Spleen (tissue), 11 donors: ENCODE results near the gene SIK1. TPM values are rescaled to one million over a fixed set of nuclear protein-coding genes. Genes with fewer than 3 reads are reported as not detected.
A peak's percentile ranks its signal among the peaks of the same experiment; 100 is the strongest.

ENCODE experiments used
- DNase-seq: peaks from one replicate; pipeline ENCODE4 v3.0.0-alpha.2; 2020
- H3K27ac ChIP-seq, 8 donors: fragments of 200-600 bp; sonication (generic) in 7 of 8; 1 replicate in 4 of 8; 2 replicates in 4 of 8; pipeline versions ENCODE4 v1.5.0 to v1.8.0; 2016 to 2021; ENCODE audit warnings: inconsistent platforms in 4 of 8, mild to moderate bottlenecking in 4 of 8, moderate library complexity in 1 of 8
- H3K27me3 ChIP-seq, 7 donors: fragments of 200-600 bp; sonication (generic) in 6 of 7; replicated peaks in 1 of 7; 1 replicate in 4 of 7; 2 replicates in 3 of 7; pipeline versions ENCODE4 v1.5.0 to v1.8.0; 2016 to 2021; ENCODE audit warnings: inconsistent platforms in 3 of 7, mild to moderate bottlenecking in 1 of 7
- H3K36me3 ChIP-seq, 6 donors: fragments of 200-600 bp; sonication (generic) in 5 of 6; 1 replicate in 4 of 6; 2 replicates in 2 of 6; pipeline versions ENCODE4 v1.5.0 to v1.8.0; 2016 to 2021; ENCODE audit warnings: inconsistent platforms in 2 of 6
- H3K4me1 ChIP-seq, 6 donors: fragments of 200-600 bp; sonication (generic) in 5 of 6; 1 replicate in 3 of 6; 2 replicates in 3 of 6; pipeline versions ENCODE4 v1.5.0 to v1.8.0; 2016 to 2021; ENCODE audit warnings: inconsistent platforms in 3 of 6
- H3K4me3 ChIP-seq, 8 donors: fragments of 200-600 bp; sonication (generic) in 7 of 8; 1 replicate in 4 of 8; 2 replicates in 4 of 8; pipeline versions ENCODE4 v1.5.0 to v1.8.0; 2016 to 2021; ENCODE audit warnings: inconsistent platforms in 4 of 8, mild to moderate bottlenecking in 4 of 8, moderate library complexity in 2 of 8
- H3K9me3 ChIP-seq, 8 donors: fragments of 200-600 bp; sonication (generic) in 7 of 8; 1 replicate in 4 of 8; 2 replicates in 4 of 8; pipeline versions ENCODE4 v1.5.0 to v1.8.0; 2016 to 2021; ENCODE audit warnings: inconsistent platforms in 4 of 8
- CTCF ChIP-seq, 11 experiments: fragments of 200-600 bp in 7 of 11; fragments of 450-650 bp in 4 of 11; sonication (generic) in 4 of 11; IDR thresholded peaks in 8 of 11; conservative IDR thresholded peaks in 3 of 11; 1 replicate in 7 of 11; 2 replicates in 4 of 11; pipeline versions ENCODE4 v1.4.0 to v1.8.0; 2016 to 2021; ENCODE audit warnings: antibody characterized with exemption in 11 of 11, inconsistent platforms in 4 of 11, mild to moderate bottlenecking in 1 of 11
- POLR2A ChIP-seq, 3 donors: fragments of 450-650 bp; IDR thresholded peaks; one replicate each; pipeline ENCODE4 v1.5.1; 2017; ENCODE audit warnings: antibody characterized with exemption in 3 of 3, mild to moderate bottlenecking in 1 of 3
- POLR2AphosphoS5 ChIP-seq, 3 donors: sonication (generic); formaldehyde crosslinking; IDR thresholded peaks; one replicate each; pipeline ENCODE4 v1.5.1; 2017; ENCODE audit warnings: antibody characterized with exemption in 3 of 3
- WGBS, 5 donors: extraction: QIAGEN DNeasy Blood & Tissue Kit in 3 of 5; methylation state at CpG; one replicate each; pipeline versions ENCODE4 v1.1.5 to v1.1.7; 2013 to 2018; 5-methylcytosine and 5-hydroxymethylcytosine counted together
- intact Hi-C: fragments of 100-400 bp; cut with DNase I; formaldehyde crosslinking; loops from one replicate; pipeline ENCODE4 v1.15.0; 2023; ENCODE audit warnings: low total_unique reads
- polyA plus RNA-seq, 3 donors: library from polyadenylated mRNA; stranded (reverse); fragments of 200-250 nt; gene quantifications; one replicate each; pipeline ENCODE4 v1.2.1, GENCODE V29; 2013
- total RNA-seq, 7 donors: library from RNA; depleted of rRNA in 3 of 7; stranded (reverse); fragments of >200 nt in 3 of 7; fragmentation: NEBNext Ultra II Directional in 4 of 7; extraction: Animal tissue kit (Norgen Biotek cat#: 25700) in 4 of 7; gene quantifications; one replicate each; pipeline versions ENCODE4 v1.1.0 to v1.2.1, GENCODE V29; 2016 to 2021
- donor health status: healthy with polysubstance abuse.
- donor health status: DM: no; HTN: no; CAD: no; lungs with moderate emphysema.
- donor health status: DM: no; HTN: no; CAD: no.
- donor health status: Bipolar disorder and iron deficiency.
- donor health status: healthy.
- donor health status: DM: no; HTN: no; CAD: no.
- donor health status: DM: yes; HTN: yes; CAD: no.

SIK1 gene
- total and polyA plus RNA-seq, 10 donors, result 0.48 to 43.9 (median 12.2) TPM

- no peak for TF ChIP-seq CTCF (IDR thresholded peaks at IDR 0.05 in 8 of 11, conservative IDR thresholded peaks at IDR 0.05 in 3 of 11)
- no peak for TF ChIP-seq POLR2A (IDR thresholded peaks at IDR 0.05)
- TF ChIP-seq POLR2AphosphoS5 (IDR thresholded peaks at IDR 0.05), result no peak
- no peak for DNase-seq
- no peak overlapping the region for H3K27ac ChIP-seq
- intact Hi-C loops, result no loop called here
- peaks cover 18 to 58% (median 35%) of the 10 kb centered on the region in 6 donors for H3K4me1 ChIP-seq
- H3K27me3 ChIP-seq, result no peaks in the 10 kb centered on the region
- no peaks in the 10 kb centered on the region for H3K9me3 ChIP-seq
- H3K36me3 ChIP-seq, result no peaks in the 10 kb centered on the region
- WGBS, 5 donors, result 91 to 96% (median 94%) methylated on average over 6 of the region's 6 CpGs
- H3K4me3 ChIP-seq, result no peak overlapping the region
Observed at GRCh38 chr21:43368685-43369084, 58.2 kb downstream of the SIK1 start.

DNA sequence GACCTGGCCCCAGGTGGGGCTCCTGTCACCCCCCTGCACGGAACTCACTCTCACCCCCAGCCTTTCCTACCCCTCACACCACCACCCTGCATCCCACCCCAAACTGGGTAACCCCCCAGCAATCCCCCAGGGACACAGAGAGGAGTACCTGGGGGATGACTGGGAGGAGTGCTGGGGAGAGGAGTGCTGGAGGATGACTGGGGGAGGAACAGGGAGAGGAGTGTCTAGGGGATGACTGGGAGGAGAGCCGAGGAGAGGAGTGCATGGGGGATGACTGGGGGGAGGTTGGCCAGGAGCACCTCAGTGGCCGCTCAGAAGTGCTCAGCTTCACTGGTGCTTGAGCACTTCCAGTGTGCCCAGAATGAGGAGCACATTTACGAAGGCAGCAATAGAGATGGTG, 59.1 kb downstream of the SIK1 start:
- Histone ChIP-seq H3K9me3 (no peaks in the 10 kb centered on the region), H3K27ac (peak overlapping the region in 4 of 8 donors; percentile 35 to 89 (median 48)), H3K36me3 (no peaks in the 10 kb centered on the region), H3K27me3 (no peaks in the 10 kb centered on the region), H3K4me3 (no peak overlapping the region), H3K4me1 (peaks cover 18 to 66% (median 43%) of the 10 kb centered on the region in 6 donors)
- intact Hi-C loops, result no loop called here
- TF ChIP-seq POLR2AphosphoS5 (IDR thresholded peaks at IDR 0.05) (no peak), POLR2A (IDR thresholded peaks at IDR 0.05) (no peak), CTCF (IDR thresholded peaks at IDR 0.05 in 8 of 11, conservative IDR thresholded peaks at IDR 0.05 in 3 of 11) (no peak)
- WGBS, 5 donors, result 69 to 86% (median 80%) methylated on average over 4 of the region's 4 CpGs
- DNase-seq, result no peak

- WGBS, 5 donors, result 67 to 76% (median 69%) methylated on average over 10 to 16 of the region's 16 CpGs
- Histone ChIP-seq H3K4me1 (peaks cover 18 to 72% (median 49%) of the 10 kb centered on the region in 6 donors), H3K27me3 (peaks cover 0 to 3% (median 0%) of the 10 kb centered on the region in 7 donors), H3K4me3 (no peak overlapping the region), H3K27ac (peak overlapping the region in 5 of 8 donors; percentile 13 to 89 (median 48)), H3K9me3 (no peaks in the 10 kb centered on the region), H3K36me3 (no peaks in the 10 kb centered on the region)
- peak; percentile 51 to 68 (median 63) for TF ChIP-seq POLR2AphosphoS5 (IDR thresholded peaks at IDR 0.05)
- TF ChIP-seq POLR2A (IDR thresholded peaks at IDR 0.05), result no peak
- intact Hi-C loops, result no loop called here
- no peak for DNase-seq
Observed at GRCh38 chr21:43367296-43367695, 59.6 kb downstream of the SIK1 start.

DNA sequence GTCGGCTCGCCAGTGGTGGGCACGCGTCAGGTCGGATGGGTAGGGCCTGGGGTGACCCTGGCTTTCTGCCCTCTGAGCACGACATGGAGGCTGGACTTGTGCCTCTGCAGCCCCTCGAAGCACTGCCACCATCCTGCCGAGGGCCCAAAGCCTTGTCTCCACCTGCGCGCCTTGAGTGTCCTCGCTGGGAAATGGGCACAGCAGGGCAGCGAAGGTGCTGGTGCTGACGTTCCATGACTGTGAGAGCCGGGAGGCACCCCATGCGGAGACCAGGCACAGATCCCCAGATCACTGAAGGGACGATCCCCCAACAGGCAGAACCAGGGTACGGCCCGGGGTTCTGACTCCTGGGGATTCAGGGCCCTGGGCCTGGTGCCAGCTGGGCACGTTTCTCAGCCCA, 60.3 kb downstream of the SIK1 start:
- intact Hi-C loops, result no loop called here
- DNase-seq, result no peak
- no peak for TF ChIP-seq POLR2AphosphoS5 (IDR thresholded peaks at IDR 0.05)
- TF ChIP-seq CTCF (IDR thresholded peaks at IDR 0.05 in 8 of 11, conservative IDR thresholded peaks at IDR 0.05 in 3 of 11), result no peak
- no peak for TF ChIP-seq POLR2A (IDR thresholded peaks at IDR 0.05)
- Histone ChIP-seq H3K27ac (peak overlapping the region in 3 of 8 donors; percentile 48 to 89 (median 64)), H3K9me3 (no peaks in the 10 kb centered on the region), H3K4me1 (peaks cover 19 to 78% (median 55%) of the 10 kb centered on the region in 6 donors), H3K36me3 (no peaks in the 10 kb centered on the region), H3K27me3 (peaks cover 0 to 8% (median 0%) of the 10 kb centered on the region in 7 donors), H3K4me3 (no peak overlapping the region)
- WGBS, 5 donors, result 88 to 93% (median 91%) methylated on average over 15 to 19 of the region's 19 CpGs
